HG03342 (cell line): ENCODE measurements around the gene NDUFAF7.
"Not testable (repeated sequence)": the region's sequence is repeated elsewhere in the genome, so short reads cannot be mapped to it uniquely, and the experiment has no call there.

Source experiments
- ATAC-seq: cut with Tn5 transposase; IDR thresholded peaks from one replicate; pipeline ENCODE4 v1.9.1; 2021; ENCODE audit warnings: mild to moderate bottlenecking, moderate library complexity; ENCODE audit not compliant: unreplicated experiment

NDUFAF7 gene

GRCh38 chr2:37276291-37276690 is 44.8 kb downstream of the NDUFAF7 start:
- ATAC-seq: no peak

GRCh38 chr2:37281916-37282315 is 50.5 kb downstream of the NDUFAF7 start:
- no peak for ATAC-seq

- no peak for ATAC-seq
Measured at GRCh38 chr2:37282746-37283145, 51.3 kb downstream of the NDUFAF7 start.

- no peak for ATAC-seq
Measured at GRCh38 chr2:37283207-37283606, 51.7 kb downstream of the NDUFAF7 start.

GRCh38 chr2:37284381-37284780 is 52.9 kb downstream of the NDUFAF7 start:
- no peak for ATAC-seq

- no peak for ATAC-seq
Measured at GRCh38 chr2:37287966-37288365, 56.5 kb downstream of the NDUFAF7 start.

GRCh38 chr2:37291680-37292079 is 60.2 kb downstream of the NDUFAF7 start:
- ATAC-seq: no peak

GRCh38 chr2:37294858-37295257 is 63.4 kb downstream of the NDUFAF7 start:
- not testable (repeated sequence) for ATAC-seq

- ATAC-seq: no peak
Measured at GRCh38 chr2:37295469-37296073, 64.1 kb downstream of the NDUFAF7 start.

GRCh38 chr2:37297632-37298031 is 66.2 kb downstream of the NDUFAF7 start:
- no peak for ATAC-seq
